K562 (cell line): ENCODE data around the gene ARHGEF25. TPM values are rescaled to one million over a fixed set of nuclear protein-coding genes. Genes with fewer than 3 reads are reported as not detected.

ENCODE experiments used
- ATF1 ChIP-seq, 2 experiments: fragments of 450-650 bp in 1 of 2; IDR thresholded peaks; 2 replicates each; pipeline ENCODE4 v1.6.1; 2016; ENCODE audit warnings: missing compliant biosample characterization in 1 of 2, missing genetic modification characterization in 1 of 2
- EP400 ChIP-seq: fragments of 450-650 bp; IDR thresholded peaks from 2 replicates; pipeline ENCODE4 v1.6.1; 2017; ENCODE audit warnings: antibody characterized with exemption, mild to moderate bottlenecking, moderate library complexity
- FOXJ2 ChIP-seq: fragments of 200-800 bp; sonication (Bioruptor generic); IDR thresholded peaks from 2 replicates; pipeline ENCODE4 v1.6.1; 2016; ENCODE audit warnings: missing genetic modification characterization, missing compliant biosample characterization
- JUN ChIP-seq, 2 experiments: sonication (generic) in 1 of 2; formaldehyde crosslinking in 1 of 2; IDR thresholded peaks; 2 replicates each; pipeline versions ENCODE4 v1.6.1 to v1.8.0; 2012 to 2022; ENCODE audit warnings: borderline replicate concordance in 2 of 2, mild to moderate bottlenecking in 2 of 2, improper control_type of control experiment in 1 of 2, low read depth in 1 of 2, low read length in 1 of 2, missing genetic modification reagents in 1 of 2
- MECOM ChIP-seq: fragments of 250-450 bp; sonication (Bioruptor Pico); IDR thresholded peaks from 2 replicates; pipeline ENCODE4 v1.8.0; 2022; ENCODE audit warnings: inconsistent platforms
- RBM25 ChIP-seq: fragments of 200-400 bp; formaldehyde crosslinking; IDR thresholded peaks from 2 replicates; pipeline ENCODE4 v1.6.1; 2018; ENCODE audit warnings: low read length, low read depth, moderate library complexity; ENCODE audit not compliant: severe bottlenecking
- SMARCE1 ChIP-seq: fragments of 450-650 bp; IDR thresholded peaks from 2 replicates; pipeline ENCODE4 v1.7.1; 2016; ENCODE audit warnings: mild to moderate bottlenecking
- polyA plus RNA-seq, 8 experiments: library from polyadenylated mRNA; depleted of rRNA in 4 of 8; stranded (reverse) in 5 of 8; unstranded in 3 of 8; fragments of >200 nt; fragmentation: Nextera tagmentation in 2 of 8; fragmentation: Illumina TruSeq in 1 of 8; extraction: Ambion mirVana in 2 of 8; extraction: Trizol in 1 of 8; gene quantifications; 2 replicates each; pipeline versions ENCODE4 v1.2.1 to v1.2.3, GENCODE V29; 2011 to 2014; ENCODE audit warnings: inconsistent platforms in 1 of 8, missing spikeins in 1 of 8
- total RNA-seq, 7 experiments: library from RNA; depleted of rRNA in 6 of 7; stranded (reverse); fragments of >200 nt in 6 of 7; fragmentation: Illumina TruSeq in 2 of 7; extraction: Trizol in 2 of 7; gene quantifications; 2 replicates each; pipeline versions ENCODE4 v1.2.1 to v1.2.3, GENCODE V29; 2011 to 2021; ENCODE audit warnings: low replicate concordance in 1 of 7
- TF ChIP-seq, protein P1 (sequence below): fragments of 250-450 bp; sonication (Bioruptor Pico); IDR thresholded peaks from 2 replicates; pipeline ENCODE4 v1.4.0; 2020; ENCODE audit warnings: mild to moderate bottlenecking

The ARHGEF25 gene
- total and polyA plus RNA-seq, 9 of the 15 experiments (the other 6 are each of a cell fraction or from before 2014, with no cell fraction given), result 0.13 to 17.3 (median 11.6) TPM

DNA sequence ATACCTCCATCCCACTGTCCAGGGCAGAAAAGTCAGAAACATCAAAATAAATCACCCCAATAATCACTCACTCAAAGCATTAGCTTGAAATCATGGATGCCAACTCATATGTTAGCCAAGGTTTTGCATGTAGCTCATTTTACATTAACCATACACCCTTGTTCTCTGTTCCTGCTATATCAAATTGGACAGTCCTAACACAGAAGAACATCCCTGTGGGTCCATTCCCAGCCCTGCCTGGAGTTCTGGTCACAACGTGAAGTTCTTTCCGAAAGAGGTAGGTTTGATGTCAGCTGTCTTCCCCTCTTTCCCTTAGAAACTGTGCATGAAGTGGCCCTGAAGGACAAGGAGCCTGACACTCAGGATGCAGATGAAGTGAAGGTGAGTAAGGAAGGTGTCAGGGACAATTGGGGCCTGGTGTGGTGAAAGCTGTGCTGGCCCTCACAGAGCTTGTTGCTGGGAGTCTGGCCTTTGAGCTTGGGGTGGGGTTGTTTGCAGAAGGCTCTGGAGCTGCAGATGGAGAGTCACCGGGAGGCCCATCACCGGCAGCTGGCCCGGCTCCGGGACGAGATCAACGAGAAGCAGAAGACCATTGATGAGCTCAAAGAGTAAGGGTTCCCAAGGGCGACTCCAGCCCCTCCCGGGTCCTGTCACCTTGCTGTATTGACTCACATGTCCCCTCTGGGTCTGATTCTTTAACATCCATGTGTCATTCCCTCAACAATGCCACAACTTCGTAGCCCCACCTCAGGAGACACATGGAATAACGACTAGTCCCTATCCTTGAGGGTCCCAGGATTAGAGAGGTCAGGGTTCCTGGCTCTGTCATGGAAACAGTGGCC lies 35.2 kb upstream of the ARHGEF25 start (continued):
- TF ChIP-seq, protein P1, sequence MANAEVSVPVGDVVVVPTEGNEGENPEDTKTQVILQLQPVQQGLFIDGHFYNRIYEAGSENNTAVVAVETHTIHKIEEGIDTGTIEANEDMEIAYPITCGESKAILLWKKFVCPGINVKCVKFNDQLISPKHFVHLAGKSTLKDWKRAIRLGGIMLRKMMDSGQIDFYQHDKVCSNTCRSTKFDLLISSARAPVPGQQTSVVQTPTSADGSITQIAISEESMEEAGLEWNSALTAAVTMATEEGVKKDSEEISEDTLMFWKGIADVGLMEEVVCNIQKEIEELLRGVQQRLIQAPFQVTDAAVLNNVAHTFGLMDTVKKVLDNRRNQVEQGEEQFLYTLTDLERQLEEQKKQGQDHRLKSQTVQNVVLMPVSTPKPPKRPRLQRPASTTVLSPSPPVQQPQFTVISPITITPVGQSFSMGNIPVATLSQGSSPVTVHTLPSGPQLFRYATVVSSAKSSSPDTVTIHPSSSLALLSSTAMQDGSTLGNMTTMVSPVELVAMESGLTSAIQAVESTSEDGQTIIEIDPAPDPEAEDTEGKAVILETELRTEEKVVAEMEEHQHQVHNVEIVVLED, result no peak
- TF ChIP-seq RBM25 (no peak), EP400 (no peak), FOXJ2 (no peak), ATF1 (CRISPR knock-in tag; IDR thresholded peaks at IDR 0.05) (no peak), ATF1 (tag; IDR thresholded peaks at IDR 0.05) (no peak), MECOM (no peak), SMARCE1 (no peak), JUN (IDR thresholded peaks at IDR 0.05; ENCODE audit: borderline replicate concordance, low read depth, low read length) (no peak), JUN (CRISPR knock-in tag; IDR thresholded peaks at IDR 0.05; ENCODE audit: borderline replicate concordance) (no peak)
